Mesodermal cell (in vitro differentiated cells): ENCODE data around the gene RNF103. TPM values are rescaled to one million over a fixed set of nuclear protein-coding genes. Genes with fewer than 3 reads are reported as not detected.
A peak's percentile ranks its signal among the peaks of the same experiment; 100 is the strongest.
"Not testable (repeated sequence)": the region's sequence is repeated elsewhere in the genome, so short reads cannot be mapped to it uniquely, and the experiment has no call there.

Source experiments
- H3K27ac ChIP-seq: 2 replicates; pipeline ENCODE4 v1.7.0; 2013; ENCODE audit warnings: mild to moderate bottlenecking, low read depth, low read length, moderate library complexity; ENCODE audit not compliant: severe bottlenecking
- H3K36me3 ChIP-seq: 2 replicates; pipeline ENCODE4 v1.7.1; 2013; ENCODE audit warnings: mild to moderate bottlenecking, low read length, moderate library complexity; ENCODE audit not compliant: control insufficient read depth, insufficient read depth
- H3K4me1 ChIP-seq: one replicate; pipeline ENCODE4 v1.7.1; 2013; ENCODE audit warnings: mild to moderate bottlenecking, low read length; ENCODE audit not compliant: insufficient read depth, control insufficient read depth, poor library complexity, severe bottlenecking
- H3K4me3 ChIP-seq: 2 replicates; pipeline ENCODE4 v1.7.0; 2013; ENCODE audit warnings: low read length, control low read depth, mild to moderate bottlenecking; ENCODE audit not compliant: insufficient read depth, poor library complexity, severe bottlenecking; ENCODE audit errors: extremely low read depth
- H3K9me3 ChIP-seq: 2 replicates; pipeline ENCODE4 v1.7.1; 2013; ENCODE audit warnings: mild to moderate bottlenecking, low read length, moderate library complexity; ENCODE audit not compliant: control insufficient read depth
- WGBS, 2 experiments: methylation state at CpG; one replicate each; pipeline ENCODE4 v1.1.5; 2013; ENCODE audit warnings: missing lambda C conversion rate in 2 of 2; ENCODE audit not compliant: insufficient coverage in 2 of 2; 5-methylcytosine and 5-hydroxymethylcytosine counted together
- polyA plus RNA-seq, 2 experiments: library from polyadenylated mRNA; stranded (reverse); fragments of 50-300 nt; gene quantifications; one replicate each; pipeline ENCODE4 v1.2.3, GENCODE V29; 2013

Gene RNF103, protein sequence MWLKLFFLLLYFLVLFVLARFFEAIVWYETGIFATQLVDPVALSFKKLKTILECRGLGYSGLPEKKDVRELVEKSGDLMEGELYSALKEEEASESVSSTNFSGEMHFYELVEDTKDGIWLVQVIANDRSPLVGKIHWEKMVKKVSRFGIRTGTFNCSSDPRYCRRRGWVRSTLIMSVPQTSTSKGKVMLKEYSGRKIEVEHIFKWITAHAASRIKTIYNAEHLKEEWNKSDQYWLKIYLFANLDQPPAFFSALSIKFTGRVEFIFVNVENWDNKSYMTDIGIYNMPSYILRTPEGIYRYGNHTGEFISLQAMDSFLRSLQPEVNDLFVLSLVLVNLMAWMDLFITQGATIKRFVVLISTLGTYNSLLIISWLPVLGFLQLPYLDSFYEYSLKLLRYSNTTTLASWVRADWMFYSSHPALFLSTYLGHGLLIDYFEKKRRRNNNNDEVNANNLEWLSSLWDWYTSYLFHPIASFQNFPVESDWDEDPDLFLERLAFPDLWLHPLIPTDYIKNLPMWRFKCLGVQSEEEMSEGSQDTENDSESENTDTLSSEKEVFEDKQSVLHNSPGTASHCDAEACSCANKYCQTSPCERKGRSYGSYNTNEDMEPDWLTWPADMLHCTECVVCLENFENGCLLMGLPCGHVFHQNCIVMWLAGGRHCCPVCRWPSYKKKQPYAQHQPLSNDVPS
- polyA plus RNA-seq (2013, experiment 1 of 2): 17.3 TPM
- polyA plus RNA-seq (2013, experiment 2 of 2): 18.8 TPM

DNA sequence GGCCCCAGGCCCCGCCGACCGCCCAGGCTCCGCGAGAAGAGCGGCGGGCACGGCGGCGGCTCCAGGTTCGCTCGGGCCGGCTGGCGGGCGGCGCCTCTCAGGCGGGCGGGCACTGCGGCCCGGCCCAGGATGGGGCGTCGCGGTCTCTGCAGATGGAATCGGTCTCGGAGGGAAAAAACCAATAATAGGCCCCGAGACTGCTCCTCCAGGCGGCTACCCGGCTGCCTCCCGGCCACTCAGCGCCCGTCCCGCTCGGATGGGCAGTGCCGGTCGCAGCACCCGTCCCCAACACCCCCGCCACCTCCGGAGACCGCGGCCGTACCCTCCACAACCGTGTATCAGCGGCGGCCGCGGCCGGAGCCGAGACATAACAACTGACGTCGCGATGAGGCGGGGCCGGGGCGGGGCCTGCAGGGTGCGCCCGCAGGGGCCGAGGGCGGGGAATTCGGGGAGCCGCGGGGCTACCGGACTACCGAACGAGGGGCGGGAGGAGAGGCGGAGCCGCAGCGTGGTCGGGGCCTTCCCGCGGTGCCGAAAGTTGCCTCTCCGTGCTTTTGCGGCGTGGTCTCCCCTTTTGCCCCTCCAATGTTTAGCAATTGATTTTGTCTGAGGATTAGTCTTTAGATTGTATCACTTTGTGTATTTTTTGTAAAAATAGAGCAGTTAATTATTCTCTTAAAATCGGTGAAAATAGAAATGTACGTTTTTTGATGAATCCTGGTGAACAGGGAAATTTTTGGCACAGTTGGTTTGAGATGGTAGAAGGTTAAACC is at the start of gene RNF103:
TSS of gene RNF103 (minus strand) at position 372 of the 773 bp plus-strand sequence. CDS start 979 bp downstream, outside the sequence.
- peak within 1 kb of the TSS; percentile 82 for H3K4me3 ChIP-seq
- no peaks in the 10 kb centered on the region for H3K9me3 ChIP-seq
- peaks cover 2% of the 10 kb centered on the region for H3K4me1 ChIP-seq
- 1 to 2% methylated on average over 56 to 57 of the region's 77 CpGs for WGBS, 2 experiments
- peak within 1 kb of the TSS; percentile 95 for H3K27ac ChIP-seq
- H3K36me3 ChIP-seq: peaks cover 14% of the 10 kb centered on the region

DNA sequence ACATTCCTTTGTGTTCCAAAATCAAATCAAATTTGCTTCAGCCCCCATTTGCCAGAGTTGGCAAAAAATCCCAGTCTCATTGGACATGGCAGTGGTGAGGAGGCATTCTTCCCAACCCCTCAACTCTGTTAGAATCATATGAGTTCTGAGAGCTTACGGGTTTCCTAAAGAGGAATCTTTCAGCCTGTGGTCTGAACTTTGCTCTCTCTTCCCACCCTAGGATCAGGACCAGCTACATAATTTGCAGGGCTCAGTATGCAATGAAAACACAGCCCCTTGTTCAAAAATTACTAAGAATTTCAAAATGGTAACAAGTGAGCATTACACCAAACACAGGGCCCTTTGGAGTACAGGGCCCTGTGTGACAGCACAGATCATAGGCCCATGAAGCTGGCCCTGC is 49.3 kb upstream of the RNF103 start:
- H3K4me3 ChIP-seq: no peak overlapping the region

DNA sequence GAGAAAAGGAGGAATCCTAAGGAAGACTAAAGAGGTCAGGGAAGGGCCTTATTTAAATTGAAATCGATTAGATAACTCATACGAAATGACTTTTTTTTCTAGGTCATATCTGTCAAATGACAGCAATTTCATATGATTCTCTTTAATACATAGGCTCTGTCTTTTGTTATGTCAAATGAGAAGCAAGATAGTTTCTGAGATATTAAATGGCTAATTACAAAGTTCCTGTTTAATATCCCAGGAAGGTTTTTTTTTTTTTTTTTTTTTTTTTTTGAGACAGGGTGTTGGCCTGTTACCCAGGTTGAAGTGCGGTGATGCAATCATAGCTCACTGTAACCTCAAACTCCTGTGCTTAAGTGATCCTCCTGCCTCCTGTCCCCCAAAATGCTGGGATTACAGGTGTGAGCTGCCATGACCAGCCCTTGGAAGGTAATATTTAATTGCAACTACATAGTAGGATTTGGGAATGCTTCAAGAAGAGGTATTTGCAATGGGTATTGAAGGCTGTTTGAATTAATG is 48.4 kb upstream of the RNF103 start:
- WGBS, 2 experiments: no CpG with 5 or more reads among the region's 3 CpGs
- no peak overlapping the region for H3K4me3 ChIP-seq
- H3K27ac ChIP-seq: no peak overlapping the region
- no peaks in the 10 kb centered on the region for H3K9me3 ChIP-seq
- H3K36me3 ChIP-seq: no peaks in the 10 kb centered on the region
- no peaks in the 10 kb centered on the region for H3K4me1 ChIP-seq

More for the DNA sequence above, 49.3 kb upstream of the RNF103 start:
- WGBS, 2 experiments: 100% methylated on average over 1 of the region's 1 CpG; no CpG with 5 or more reads in 1 of the 2 experiments
- H3K27ac ChIP-seq: no peak overlapping the region
- H3K9me3 ChIP-seq: no peaks in the 10 kb centered on the region
- H3K36me3 ChIP-seq: no peaks in the 10 kb centered on the region
- H3K4me1 ChIP-seq: no peaks in the 10 kb centered on the region

DNA sequence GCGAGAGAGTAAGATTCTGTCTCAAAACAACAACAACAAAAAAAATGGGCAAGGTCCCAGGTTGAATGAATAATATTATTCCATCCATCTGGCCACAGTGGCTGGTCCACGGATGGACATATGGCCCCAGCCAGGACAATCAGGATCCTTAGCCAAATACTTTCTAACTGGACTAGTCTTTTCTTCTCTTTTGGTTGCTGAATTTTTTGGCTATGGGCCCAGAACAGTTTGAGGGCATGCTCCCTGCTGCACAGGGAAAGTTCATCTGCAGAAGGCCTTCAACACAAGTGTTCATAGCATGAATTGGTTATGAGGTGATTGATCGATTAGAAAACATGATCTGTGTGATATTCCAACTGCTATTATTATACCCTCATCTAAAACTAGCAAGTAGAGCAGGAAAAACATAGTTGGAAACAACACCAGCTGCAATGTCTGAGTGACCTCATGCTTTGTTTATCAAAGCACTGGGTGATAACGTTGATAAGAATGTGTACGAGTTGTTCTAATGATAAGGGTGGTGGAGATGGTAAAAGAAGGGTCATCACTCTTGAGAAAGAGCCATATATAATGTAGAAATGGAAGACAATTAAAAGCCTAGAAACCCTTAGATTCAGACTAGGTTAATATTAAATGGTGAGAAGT is 47.8 kb upstream of the RNF103 start:
- no peak overlapping the region for H3K27ac ChIP-seq
- H3K4me1 ChIP-seq: no peaks in the 10 kb centered on the region
- H3K4me3 ChIP-seq: no peak overlapping the region
- no peaks in the 10 kb centered on the region for H3K9me3 ChIP-seq
- H3K36me3 ChIP-seq: no peaks in the 10 kb centered on the region
- 82 to 93% methylated on average over 3 of the region's 5 CpGs for WGBS, 2 experiments

DNA sequence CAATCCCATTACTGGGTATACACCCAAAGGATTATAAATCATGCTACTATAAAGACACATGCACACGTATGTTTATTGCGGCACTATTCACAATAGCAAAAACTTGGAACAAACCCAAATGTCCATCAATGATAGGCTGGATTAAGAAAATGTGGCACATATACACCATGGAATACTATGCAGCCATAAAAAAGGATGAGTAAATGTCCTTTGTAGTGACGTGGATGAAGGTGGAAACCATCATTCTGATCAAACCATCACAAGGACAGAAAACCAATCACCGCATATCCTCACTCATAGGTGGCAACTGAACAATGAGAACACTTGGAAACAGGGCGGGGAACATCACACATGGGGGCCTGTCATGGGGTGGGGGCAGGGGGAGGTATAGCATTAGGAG is 45.7 kb upstream of the RNF103 start:
- no CpG with 5 or more reads among the region's 5 CpGs for WGBS, 2 experiments
- H3K4me1 ChIP-seq, H3K27ac ChIP-seq, H3K4me3 ChIP-seq, H3K36me3 ChIP-seq, H3K9me3 ChIP-seq: not testable (repeated sequence)

DNA sequence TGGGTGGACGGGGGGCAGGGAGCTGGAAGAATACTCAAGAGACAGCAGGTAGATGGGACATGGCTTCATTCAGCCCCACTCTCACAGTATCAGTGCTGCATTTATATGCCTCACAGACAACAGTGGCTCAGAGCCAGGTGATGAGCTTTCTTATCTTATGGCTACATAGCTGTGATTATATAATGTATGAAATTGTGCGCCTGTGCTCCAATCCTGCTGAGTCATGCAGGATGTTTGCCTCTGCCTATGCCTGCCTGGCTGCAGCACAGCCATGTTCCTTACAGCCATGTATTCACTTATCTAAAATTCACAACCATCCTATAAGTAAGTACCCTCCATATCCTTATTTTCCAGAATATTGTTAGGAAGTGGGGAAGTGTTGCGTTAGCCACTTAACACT is 37.7 kb upstream of the RNF103 start:
- Histone ChIP-seq H3K27ac (no peak overlapping the region), H3K4me1 (no peaks in the 10 kb centered on the region), H3K36me3 (no peaks in the 10 kb centered on the region), H3K4me3 (no peak overlapping the region), H3K9me3 (peaks cover 18% of the 10 kb centered on the region)
- WGBS, 2 experiments: 100% methylated on average over 1 of the region's 3 CpGs; no CpG with 5 or more reads in 1 of the 2 experiments

DNA sequence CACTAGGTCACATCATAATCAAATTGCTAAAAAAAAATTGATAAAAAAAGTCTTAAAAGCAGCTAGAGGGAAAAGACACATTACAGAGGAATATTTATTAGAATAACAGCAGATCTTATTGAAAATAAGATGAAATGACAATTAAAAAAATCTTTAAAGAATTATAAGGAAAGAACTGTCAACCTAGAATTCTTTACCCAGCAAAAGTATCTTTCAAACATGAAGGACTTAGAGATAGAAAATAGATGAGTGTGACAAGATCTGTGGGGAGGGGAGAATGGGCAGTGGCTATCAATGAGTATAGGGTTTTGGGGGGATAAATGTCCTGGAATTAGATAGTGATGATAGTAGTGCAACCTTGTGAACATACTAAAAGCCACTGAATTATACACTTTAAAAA is 26.5 kb upstream of the RNF103 start:
- H3K27ac ChIP-seq: no peak overlapping the region
- no peaks in the 10 kb centered on the region for H3K36me3 ChIP-seq
- no peaks in the 10 kb centered on the region for H3K4me1 ChIP-seq
- peaks cover 5% of the 10 kb centered on the region for H3K9me3 ChIP-seq
- no peak overlapping the region for H3K4me3 ChIP-seq

DNA sequence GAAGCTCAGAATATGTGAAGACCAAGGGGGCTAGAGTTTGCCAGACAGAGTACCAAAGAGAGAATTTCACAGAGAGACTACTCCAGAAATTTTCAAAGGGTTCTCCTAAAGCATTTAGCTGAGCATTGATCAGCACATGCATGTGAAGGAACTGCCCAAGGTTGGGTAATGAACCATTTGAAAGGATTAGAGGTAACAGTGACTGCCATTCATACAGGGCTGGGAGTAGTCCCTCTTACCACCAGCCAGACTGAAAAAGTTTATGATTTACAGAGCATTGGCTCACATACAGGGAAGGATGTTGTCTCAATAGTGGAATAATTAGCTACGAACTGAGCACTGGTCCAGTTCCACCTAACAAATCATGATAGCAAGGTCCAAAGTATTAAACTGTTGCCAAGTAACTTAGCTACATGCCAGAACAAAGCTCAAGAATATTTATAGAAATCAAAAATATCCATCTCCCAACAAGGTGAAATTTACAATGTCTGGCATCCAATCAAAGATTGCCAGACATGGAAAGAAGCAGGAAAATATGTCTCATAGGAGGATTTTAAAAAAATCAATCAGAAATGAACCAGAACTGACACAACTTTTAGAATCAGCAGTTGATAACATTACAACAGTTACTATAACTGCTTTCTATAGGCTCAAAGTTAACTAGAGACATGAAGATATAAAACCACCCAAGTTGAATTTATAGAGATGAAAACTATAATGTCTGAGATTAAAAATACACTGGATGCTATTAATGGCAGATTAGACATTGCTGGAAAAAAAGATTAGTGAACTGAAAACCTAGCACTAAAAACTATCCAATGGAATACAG is 25.7 kb upstream of the RNF103 start:
- H3K4me1 ChIP-seq: no peaks in the 10 kb centered on the region
- no peak overlapping the region for H3K4me3 ChIP-seq
- no peaks in the 10 kb centered on the region for H3K36me3 ChIP-seq
- no CpG with 5 or more reads among the region's 1 CpG for WGBS, 2 experiments
- no peak overlapping the region for H3K27ac ChIP-seq
- peaks cover 5% of the 10 kb centered on the region for H3K9me3 ChIP-seq

DNA sequence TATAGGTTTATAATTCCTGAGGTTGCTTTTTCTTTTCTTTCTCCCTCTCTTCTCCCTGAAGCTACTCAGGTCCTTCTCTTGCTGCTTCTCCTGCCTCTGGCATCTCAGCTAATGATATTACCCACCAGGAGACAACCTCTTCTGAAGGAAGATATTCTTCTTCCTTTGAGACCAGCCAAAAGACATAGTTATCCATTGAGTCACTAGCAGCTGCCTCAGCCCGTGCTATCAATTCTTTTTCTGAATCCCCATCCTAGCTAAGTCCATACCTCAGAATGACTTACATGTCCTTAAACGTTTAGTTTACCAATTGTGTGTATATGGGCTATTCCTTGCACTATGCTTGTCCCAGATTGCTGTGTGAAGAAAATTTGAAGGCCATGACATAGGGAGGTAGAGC is 25.0 kb upstream of the RNF103 start:
- Histone ChIP-seq H3K4me1 (no peaks in the 10 kb centered on the region), H3K36me3 (no peaks in the 10 kb centered on the region), H3K9me3 (peaks cover 5% of the 10 kb centered on the region), H3K27ac (no peak overlapping the region), H3K4me3 (no peak overlapping the region)
- 63 to 90% methylated on average over 1 to 2 of the region's 2 CpGs for WGBS, 2 experiments
